GM12892 (cell line): ENCODE results near the gene ARRDC2.

Experiments used
- POLR2A ChIP-seq: IDR thresholded peaks from 2 replicates; pipeline ENCODE4 v1.6.1; 2011; ENCODE audit warnings: low read depth, low read length, control low read depth
- POLR2AphosphoS5 ChIP-seq: IDR thresholded peaks from 2 replicates; pipeline ENCODE4 v1.6.1; 2011; ENCODE audit warnings: low read depth, low read length, control low read depth

- TF ChIP-seq POLR2AphosphoS5, result no peak
- no peak for TF ChIP-seq POLR2A
Observed at GRCh38 chr19:18055967-18056366, 48.0 kb downstream of the ARRDC2 start.
